ENCODE results near the gene MAPK11.
"Not testable (repeated sequence)": the region's sequence is repeated elsewhere in the genome, so short reads cannot be mapped to it uniquely, and the experiment has no call there.

The MAPK11 gene

DNA sequence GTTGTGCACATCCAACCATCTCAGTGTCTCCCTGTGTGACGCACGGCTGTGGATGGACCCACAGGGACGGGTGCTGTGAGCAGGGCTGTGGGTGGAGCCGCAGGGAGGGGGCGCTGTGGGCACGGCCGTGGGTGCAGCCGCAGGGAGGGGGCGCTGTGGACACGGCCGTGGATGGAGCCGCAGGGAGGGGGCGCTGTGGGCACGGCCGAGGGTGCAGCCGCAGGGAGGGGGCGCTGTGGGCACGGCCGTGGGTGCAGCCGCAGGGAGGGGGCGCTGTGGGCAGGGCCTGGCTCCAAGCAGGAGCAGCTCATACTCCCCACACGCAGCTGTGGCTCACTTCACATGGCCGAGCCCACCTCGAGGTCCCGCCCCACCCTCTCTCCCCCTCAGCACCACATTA, 6.0 kb upstream of the MAPK11 start:
- DNase-seq (ENCODE audit: low read depth) = peak; percentile 67
- TF ChIP-seq, protein P1, sequence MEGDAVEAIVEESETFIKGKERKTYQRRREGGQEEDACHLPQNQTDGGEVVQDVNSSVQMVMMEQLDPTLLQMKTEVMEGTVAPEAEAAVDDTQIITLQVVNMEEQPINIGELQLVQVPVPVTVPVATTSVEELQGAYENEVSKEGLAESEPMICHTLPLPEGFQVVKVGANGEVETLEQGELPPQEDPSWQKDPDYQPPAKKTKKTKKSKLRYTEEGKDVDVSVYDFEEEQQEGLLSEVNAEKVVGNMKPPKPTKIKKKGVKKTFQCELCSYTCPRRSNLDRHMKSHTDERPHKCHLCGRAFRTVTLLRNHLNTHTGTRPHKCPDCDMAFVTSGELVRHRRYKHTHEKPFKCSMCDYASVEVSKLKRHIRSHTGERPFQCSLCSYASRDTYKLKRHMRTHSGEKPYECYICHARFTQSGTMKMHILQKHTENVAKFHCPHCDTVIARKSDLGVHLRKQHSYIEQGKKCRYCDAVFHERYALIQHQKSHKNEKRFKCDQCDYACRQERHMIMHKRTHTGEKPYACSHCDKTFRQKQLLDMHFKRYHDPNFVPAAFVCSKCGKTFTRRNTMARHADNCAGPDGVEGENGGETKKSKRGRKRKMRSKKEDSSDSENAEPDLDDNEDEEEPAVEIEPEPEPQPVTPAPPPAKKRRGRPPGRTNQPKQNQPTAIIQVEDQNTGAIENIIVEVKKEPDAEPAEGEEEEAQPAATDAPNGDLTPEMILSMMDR (IDR thresholded peaks at IDR 0.05; ENCODE audit: low read length, missing control alignments) = no peak

DNA sequence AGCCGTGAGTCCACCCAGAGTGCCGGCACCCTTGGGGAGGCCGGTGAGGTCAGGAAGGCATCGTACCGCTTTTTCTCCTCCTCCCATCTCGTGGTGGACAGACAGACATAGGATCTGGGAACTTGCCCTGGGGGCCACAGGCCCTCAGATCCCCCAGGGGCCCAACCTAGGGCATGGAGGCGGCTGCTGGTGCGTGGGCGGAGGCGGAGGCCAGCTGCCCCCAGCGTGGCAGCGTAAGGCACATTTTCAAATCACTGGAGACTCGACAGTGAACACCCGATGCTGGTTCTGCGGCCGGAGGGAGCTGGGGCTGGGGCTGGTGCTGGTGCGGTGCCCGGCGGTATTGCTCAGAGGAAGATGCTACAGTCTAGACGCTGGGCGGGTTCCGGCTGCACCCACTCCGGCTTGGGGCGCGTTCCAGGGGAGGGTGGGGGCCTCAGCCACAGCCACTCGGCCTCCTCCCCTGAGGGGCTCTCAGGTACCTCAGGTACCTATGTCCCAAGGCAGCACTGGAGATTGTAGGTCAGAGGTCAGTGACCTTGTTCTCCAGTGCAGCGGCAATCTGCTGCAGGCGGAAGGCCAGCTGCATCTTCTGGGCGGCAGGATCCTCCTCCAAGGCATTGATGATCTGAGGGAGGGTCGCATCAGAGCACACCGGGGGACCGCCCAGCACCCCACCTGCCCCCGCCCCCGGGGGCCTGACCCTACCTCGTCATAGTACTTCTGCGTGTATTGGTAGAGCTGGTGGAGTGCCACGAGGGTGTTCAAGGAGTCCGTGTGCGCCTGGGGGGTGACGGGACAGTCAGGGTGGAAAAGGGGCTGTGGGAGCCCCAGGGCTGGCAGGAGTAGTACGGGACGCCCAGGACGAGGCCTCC, 5.2 kb upstream of the MAPK11 start:
- DNase-seq (ENCODE audit: low read depth) = no peak
- no peak overlapping the region for H3K4me3 ChIP-seq (replicated peaks; ENCODE audit: low read depth, low read length)

More for the DNA sequence above, 6.0 kb upstream of the MAPK11 start:
- H3K4me3 ChIP-seq (replicated peaks; ENCODE audit: low read depth, low read length) = no peak overlapping the region

DNA sequence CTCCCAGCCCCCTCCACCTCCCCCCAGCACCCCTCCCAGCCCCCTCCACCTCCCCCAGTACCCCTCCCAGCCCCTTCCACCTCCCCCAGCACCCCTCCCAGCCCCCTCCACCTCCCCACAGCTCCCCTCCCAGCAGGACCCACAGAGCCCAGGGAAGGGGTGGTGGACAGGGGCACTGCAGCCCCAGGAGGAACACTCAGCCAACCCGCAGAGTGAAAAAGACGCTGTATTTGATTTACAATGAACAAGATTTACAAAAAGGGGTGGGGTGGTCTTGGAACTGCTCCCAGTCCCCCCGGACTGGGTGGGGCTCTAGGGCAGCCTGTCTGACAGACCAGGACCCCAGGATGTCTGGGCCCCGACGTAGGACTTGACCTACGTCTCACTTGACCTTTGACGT, 4.6 kb upstream of the MAPK11 start:
- no peak for DNase-seq (ENCODE audit: low read depth)
- H3K4me3 ChIP-seq (replicated peaks; ENCODE audit: low read depth, low read length) = no peak overlapping the region
- TF ChIP-seq, protein P1 (IDR thresholded peaks at IDR 0.05; ENCODE audit: low read length, missing control alignments) = no peak

More for the DNA sequence above, 5.2 kb upstream of the MAPK11 start:
- TF ChIP-seq, protein P1 (IDR thresholded peaks at IDR 0.05; ENCODE audit: low read length, missing control alignments) = no peak

DNA sequence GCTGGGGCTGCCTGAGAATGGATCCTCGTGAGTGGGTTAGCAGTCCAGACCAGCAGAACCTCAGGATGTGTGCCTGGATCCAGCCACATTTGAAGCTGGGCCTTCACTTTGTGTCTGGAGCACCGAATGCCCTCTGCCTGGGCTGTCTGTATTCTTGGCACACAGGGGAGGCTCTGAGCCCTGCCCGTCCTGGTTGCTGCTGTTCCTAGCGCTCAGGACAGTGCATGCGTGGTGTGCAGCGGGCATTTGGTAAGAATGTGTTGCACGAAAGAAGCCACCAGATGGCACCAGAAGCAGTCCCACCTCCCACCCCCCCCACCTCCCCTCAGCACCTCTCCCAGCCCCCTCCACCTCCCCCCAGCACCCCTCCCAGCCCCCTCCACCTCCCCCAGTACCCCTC, 4.1 kb upstream of the MAPK11 start:
- H3K4me3 ChIP-seq (replicated peaks; ENCODE audit: low read depth, low read length) = no peak overlapping the region
- TF ChIP-seq, protein P1 (IDR thresholded peaks at IDR 0.05; ENCODE audit: low read length, missing control alignments) = peak; percentile 28
- peak; percentile 67 for DNase-seq (ENCODE audit: low read depth)

DNA sequence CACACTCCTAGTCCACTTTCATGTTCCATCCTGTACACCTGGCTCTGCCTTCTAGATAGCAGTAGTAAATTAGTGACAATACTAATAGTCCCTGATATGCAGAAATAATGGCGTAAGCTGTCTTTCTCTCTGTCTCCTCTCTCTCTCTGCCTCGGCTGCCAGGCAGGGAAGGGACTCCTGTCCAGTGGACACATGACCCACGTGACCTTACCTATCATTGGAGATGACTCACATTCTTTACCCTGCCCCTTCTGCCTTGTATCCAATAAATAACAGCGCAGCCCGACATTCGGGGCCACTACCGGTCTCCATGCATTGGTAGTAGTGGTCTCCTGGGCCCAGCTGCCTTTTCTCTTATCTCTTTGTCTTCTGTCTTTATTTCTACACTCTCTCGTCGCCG, 3.6 kb upstream of the MAPK11 start:
- H3K4me3 ChIP-seq (replicated peaks; ENCODE audit: low read depth, low read length); DNase-seq (ENCODE audit: low read depth): not testable (repeated sequence)

DNA sequence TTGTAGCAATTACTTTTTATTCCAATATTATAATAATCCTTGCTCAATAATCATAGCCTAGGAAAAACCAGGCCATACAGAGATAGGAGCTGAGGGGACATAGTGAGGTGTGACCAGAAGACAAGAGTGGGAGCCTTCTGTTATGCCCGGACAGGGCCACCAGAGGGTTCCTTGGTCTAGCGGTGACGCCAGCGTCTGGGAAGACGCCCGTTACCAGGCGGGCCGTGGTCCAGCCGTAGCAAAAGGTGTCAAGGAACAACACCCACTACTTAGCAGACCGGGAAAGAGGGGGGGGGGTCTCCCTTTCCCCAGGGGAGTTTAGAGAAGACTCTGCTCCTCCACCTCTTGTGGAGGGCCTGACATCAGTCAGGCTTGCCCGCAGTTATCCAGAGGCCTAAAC, 3.2 kb upstream of the MAPK11 start:
- not testable (repeated sequence) for DNase-seq (ENCODE audit: low read depth); H3K4me3 ChIP-seq (replicated peaks; ENCODE audit: low read depth, low read length)

DNA sequence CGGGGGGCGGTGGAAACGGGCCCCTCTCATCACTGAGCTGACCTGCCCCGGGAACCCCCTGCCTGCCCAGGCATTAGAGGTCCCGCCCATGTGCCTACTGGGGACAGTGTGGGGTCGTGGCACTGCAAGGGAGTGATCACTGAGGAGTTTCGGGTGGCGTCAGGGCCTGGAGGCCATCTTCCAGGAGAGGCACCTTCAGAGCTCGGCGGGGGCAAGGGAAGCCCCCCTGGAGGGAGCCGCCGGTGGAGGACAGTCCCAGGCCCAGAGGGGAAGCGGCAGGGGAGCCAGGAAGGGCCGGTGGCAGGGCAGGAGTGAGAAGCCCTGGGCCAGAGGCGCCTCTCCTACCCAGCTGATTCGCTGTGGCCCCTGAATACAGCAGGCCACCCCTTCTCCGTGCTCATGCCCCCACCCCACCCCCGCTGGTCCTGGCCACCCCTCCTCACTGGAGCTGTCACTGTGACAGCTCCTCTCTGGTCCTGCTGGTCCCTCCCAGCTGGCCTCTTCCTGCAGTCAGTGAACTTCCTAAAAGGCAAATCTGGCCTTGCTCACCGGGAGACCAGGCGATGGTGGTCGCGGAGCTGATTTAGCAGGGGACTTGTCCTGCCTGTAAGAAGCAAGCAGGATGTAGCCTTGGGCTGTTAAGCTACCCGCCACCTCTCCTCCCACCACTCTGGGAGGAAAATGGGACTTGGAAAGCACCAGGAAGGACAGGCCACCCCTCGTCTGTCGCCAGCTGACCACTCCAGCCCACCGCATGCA, 2.0 kb upstream of the MAPK11 start:
- DNase-seq (ENCODE audit: low read depth) = peak; percentile 17
- TF ChIP-seq, protein P1 (IDR thresholded peaks at IDR 0.05; ENCODE audit: low read length, missing control alignments) = no peak
- no peak overlapping the region for H3K4me3 ChIP-seq (replicated peaks; ENCODE audit: low read depth, low read length)

Measured in fibroblast of pulmonary artery (primary cell).